ENCODE results near the gene PDGFRB. TPM values are rescaled to one million over a fixed set of nuclear protein-coding genes. Genes with fewer than 3 reads are reported as not detected.

Gene PDGFRB
- total and polyA plus RNA-seq, 12 donors = 15.5 to 101 (median 42.9) TPM

DNA sequence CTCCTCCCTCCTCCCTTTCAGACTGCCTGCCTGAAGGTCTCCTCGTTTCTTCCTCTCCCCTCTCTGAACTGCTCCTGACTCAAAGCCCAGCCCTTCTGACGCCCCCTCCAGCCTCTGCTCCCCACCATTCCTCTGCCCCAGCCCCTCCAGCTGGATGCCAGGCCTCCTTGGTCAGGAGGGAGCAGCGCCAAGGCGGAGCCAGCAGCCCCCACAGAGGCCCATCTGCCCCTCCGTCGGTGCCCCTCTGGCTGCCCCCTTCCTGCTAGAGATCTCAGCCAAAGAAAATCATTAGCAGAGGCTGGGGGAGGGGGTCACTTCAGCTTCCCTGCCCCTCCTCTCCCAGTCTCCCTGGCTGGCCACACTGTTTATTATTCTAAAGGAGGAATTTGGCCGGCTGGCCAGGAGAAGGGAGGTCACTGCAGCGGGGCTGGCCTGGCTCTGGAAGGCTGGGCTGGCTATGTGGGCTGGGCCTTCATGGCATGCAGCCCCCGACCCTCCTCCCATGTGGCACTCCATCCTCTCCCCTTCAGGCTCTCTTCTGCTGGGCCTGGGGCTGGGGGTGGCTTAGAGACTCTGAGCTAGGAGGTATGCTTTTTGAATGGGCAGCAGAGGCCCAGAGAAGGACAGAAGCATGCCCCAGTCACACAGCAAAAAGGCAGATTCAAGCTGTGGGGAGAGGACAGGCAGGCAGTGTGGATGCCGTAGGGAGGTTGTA is 16.9 kb downstream of the PDGFRB start:
- H3K4me3 ChIP-seq = peak overlapping the region in 4 of 10 donors; percentile 5 to 11 (median 8)
- ATAC-seq (peak in 6 of 8 donors; percentile 4 to 44 (median 32)), DNase-seq (peak; percentile 60 to 63)
- intact Hi-C loops (cut with DNase I) = loop anchor here in 4 of 10 donors (10.0 kb wide), 2 partner anchors 216 to 296 kb away; partner anchors contain the start of gene TCOF1 (in 1 of the 4)
- H3K9me3 ChIP-seq = no peaks in the 10 kb centered on the region
- peak overlapping the region; percentile 78 to 92 (median 85) for H3K27ac ChIP-seq
- peaks cover 0 to 31% (median 0%) of the 10 kb centered on the region in 9 donors for H3K36me3 ChIP-seq
- no peaks in the 10 kb centered on the region for H3K27me3 ChIP-seq
- TF ChIP-seq, protein P1, sequence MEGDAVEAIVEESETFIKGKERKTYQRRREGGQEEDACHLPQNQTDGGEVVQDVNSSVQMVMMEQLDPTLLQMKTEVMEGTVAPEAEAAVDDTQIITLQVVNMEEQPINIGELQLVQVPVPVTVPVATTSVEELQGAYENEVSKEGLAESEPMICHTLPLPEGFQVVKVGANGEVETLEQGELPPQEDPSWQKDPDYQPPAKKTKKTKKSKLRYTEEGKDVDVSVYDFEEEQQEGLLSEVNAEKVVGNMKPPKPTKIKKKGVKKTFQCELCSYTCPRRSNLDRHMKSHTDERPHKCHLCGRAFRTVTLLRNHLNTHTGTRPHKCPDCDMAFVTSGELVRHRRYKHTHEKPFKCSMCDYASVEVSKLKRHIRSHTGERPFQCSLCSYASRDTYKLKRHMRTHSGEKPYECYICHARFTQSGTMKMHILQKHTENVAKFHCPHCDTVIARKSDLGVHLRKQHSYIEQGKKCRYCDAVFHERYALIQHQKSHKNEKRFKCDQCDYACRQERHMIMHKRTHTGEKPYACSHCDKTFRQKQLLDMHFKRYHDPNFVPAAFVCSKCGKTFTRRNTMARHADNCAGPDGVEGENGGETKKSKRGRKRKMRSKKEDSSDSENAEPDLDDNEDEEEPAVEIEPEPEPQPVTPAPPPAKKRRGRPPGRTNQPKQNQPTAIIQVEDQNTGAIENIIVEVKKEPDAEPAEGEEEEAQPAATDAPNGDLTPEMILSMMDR (IDR thresholded peaks at IDR 0.05) = no peak
- peaks cover 45 to 100% (median 80%) of the 10 kb centered on the region in 9 donors for H3K4me1 ChIP-seq
- 48 to 51% methylated on average over 10 of the region's 10 CpGs for WGBS, 2 donors

DNA sequence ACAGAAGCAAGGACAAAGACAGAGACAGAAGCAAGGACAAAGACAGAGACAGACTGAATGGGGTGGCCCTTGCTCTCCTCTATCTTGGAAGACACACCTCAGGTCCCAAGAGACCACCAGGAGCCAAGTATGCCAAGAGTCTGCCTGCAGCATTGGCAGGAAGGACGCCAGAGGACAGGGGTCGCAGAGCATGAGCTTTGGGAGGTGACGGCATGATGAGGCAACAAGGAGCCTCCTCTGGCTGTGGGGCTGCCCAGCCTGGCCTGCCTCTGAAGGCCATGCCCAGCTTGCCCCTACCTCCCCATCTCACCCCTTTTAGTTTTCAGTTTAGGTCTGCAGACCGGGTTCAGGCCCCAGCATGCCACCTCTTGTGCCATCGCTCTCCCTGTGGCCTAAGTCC is 17.6 kb downstream of the PDGFRB start:
- Histone ChIP-seq H3K27ac (peak overlapping the region; percentile 77 to 92 (median 85)), H3K36me3 (peaks cover 0 to 39% (median 0%) of the 10 kb centered on the region in 9 donors), H3K27me3 (no peaks in the 10 kb centered on the region), H3K4me1 (peaks cover 39 to 100% (median 76%) of the 10 kb centered on the region in 9 donors), H3K9me3 (no peaks in the 10 kb centered on the region), H3K4me3 (peak overlapping the region in 2 of 10 donors; percentile 1 to 10)
- 62 to 73% methylated on average over 5 of the region's 5 CpGs for WGBS, 2 donors
- TF ChIP-seq, protein P1 (IDR thresholded peaks at IDR 0.05) = no peak
- ATAC-seq (no peak), DNase-seq (peak in 1 of 2 donors; percentile 18)
- intact Hi-C loops (cut with DNase I) = loop anchor here in 4 of 10 donors (10.0 kb wide), 2 partner anchors 217 to 297 kb away; partner anchors contain the start of gene TCOF1 (in 1 of the 4)

DNA sequence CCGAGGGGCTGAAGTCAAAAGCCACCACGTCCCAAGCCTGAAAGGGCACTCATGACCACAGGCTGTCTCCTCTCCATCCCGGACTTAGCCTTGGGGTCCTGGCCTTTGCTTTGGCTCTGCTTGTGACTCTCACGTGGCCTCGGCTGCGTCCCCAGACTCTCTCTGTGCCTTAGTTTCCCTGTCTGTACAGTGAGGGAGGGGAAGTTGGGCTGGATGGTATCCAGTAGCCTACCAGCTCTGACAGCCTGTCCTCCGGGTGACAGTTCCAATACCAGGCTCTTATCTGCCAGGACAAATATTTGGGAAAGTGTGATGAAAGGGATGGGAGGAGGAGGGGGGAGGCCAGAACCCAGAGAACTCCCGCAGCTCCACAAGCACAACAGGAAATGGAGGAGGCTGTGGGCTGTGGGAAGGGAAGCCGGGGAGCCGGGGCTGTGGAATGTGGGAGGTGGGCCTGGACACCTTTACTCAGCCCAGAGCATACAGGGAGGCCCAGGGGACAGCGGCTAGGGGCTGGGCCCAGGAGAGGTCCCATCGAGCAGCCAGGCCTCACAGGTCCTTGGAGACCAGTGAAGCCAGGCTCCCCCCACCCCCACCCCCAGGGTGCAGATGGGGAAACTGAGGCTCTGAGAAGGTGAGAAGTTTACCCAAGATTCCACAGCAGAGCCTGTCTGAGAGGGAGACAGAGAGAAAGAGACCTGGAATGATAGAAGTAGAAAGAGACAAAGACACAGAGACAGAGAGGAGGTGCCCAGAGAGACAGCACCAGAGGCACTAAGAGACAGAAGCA is 18.3 kb downstream of the PDGFRB start:
- intact Hi-C loops (cut with DNase I) = loop anchor here in 4 of 10 donors (10.0 kb wide), 2 partner anchors 217 to 297 kb away; partner anchors contain the start of gene TCOF1 (in 1 of the 4)
- peak overlapping the region; percentile 77 to 92 (median 85) for H3K27ac ChIP-seq
- H3K9me3 ChIP-seq = no peaks in the 10 kb centered on the region
- ATAC-seq = peak in 4 of 8 donors; percentile 13 to 21 (median 17)
- 45 to 49% methylated on average over 12 of the region's 12 CpGs for WGBS, 2 donors
- H3K4me3 ChIP-seq = no peak overlapping the region
- H3K4me1 ChIP-seq = peaks cover 37 to 100% (median 76%) of the 10 kb centered on the region in 9 donors
- TF ChIP-seq, protein P1 (IDR thresholded peaks at IDR 0.05) = no peak
- peaks cover 0 to 45% (median 0%) of the 10 kb centered on the region in 9 donors for H3K36me3 ChIP-seq
- DNase-seq = peak in 1 of 2 donors; percentile 24
- no peaks in the 10 kb centered on the region for H3K27me3 ChIP-seq
